Activated T-helper 2 cell treated with anti-CD3 and anti-CD28 coated beads, Interferon-gamma antibody, Interleukin-2, Interleukin-4, amounts not matched to agents 10 μg/mL and 5 μg/mL and 100 μg/mL, durations not matched to agents 14 hours and 24 hours and 36 hours (primary cell): ENCODE data around the gene IL1RL1. TPM values are rescaled to one million over a fixed set of nuclear protein-coding genes. Genes with fewer than 3 reads are reported as not detected.

Source experiments
- DNase-seq: peaks from one replicate; pipeline ENCODE4 v3.0.0; 2021; ENCODE audit warnings: low spot score
- H3K27ac Mint-ChIP-seq: one replicate; pipeline ENCODE4 v1.8.0; 2021; ENCODE audit warnings: mixed read lengths
- H3K27me3 Mint-ChIP-seq: one replicate; pipeline ENCODE4 v1.8.0; 2021; ENCODE audit warnings: low read depth, mixed read lengths
- H3K36me3 Mint-ChIP-seq: one replicate; pipeline ENCODE4 v1.8.0; 2021; ENCODE audit warnings: low read depth, mixed read lengths
- H3K4me1 Mint-ChIP-seq: one replicate; pipeline ENCODE4 v1.8.0; 2021; ENCODE audit warnings: low read depth, mixed read lengths
- H3K4me3 Mint-ChIP-seq: one replicate; pipeline ENCODE4 v1.8.0; 2021; ENCODE audit warnings: low read depth, mild to moderate bottlenecking, moderate library complexity, mixed read lengths
- H3K9me3 Mint-ChIP-seq: one replicate; pipeline ENCODE4 v1.8.0; 2021; ENCODE audit warnings: mixed read lengths
- intact Hi-C: fragments of 100-400 bp; cut with micrococcal nuclease; formaldehyde crosslinking; loops from one replicate; pipeline ENCODE4 v1.15.1; 2023
- total RNA-seq: library from RNA; stranded (reverse); gene quantifications from 2 replicates; pipeline ENCODE4 v1.2.3, GENCODE V29; 2022

The IL1RL1 gene
- total RNA-seq = 10.7 and 11.1 TPM in 2 replicates

- Mint-ChIP-seq H3K27ac (peak within 1 kb of the TSS; percentile 84), H3K4me1 (peaks cover 66% of the 10 kb centered on the region)
- intact Hi-C loops = loop anchor here (2.0 kb wide), 1 partner anchor 14 kb away; no protein-coding TSS in a partner anchor
Measured at GRCh38 chr2:102310964-102311640, at the start of gene IL1RL1. Gene IL1RL1 (plus strand): TSS chr2:102311563. CDS start chr2:102338265, 26,702 bp downstream.

GRCh38 chr2:102262216-102263129, 48.9 kb upstream of the IL1RL1 start:
- DNase-seq = no peak
- intact Hi-C loops = no loop called here

More at GRCh38 chr2:102310964-102311640, at the start of gene IL1RL1:
- Mint-ChIP-seq H3K9me3 (no peaks in the 10 kb centered on the region), H3K27me3 (no peaks in the 10 kb centered on the region), H3K4me3 (peak within 1 kb of the TSS; percentile 1), H3K36me3 (peaks cover 40% of the 10 kb centered on the region)
- DNase-seq = no peak

GRCh38 chr2:102264952-102265351, 46.4 kb upstream of the IL1RL1 start:
- intact Hi-C loops = no loop called here
- Mint-ChIP-seq H3K27ac (no peak overlapping the region), H3K4me1 (peaks cover 11% of the 10 kb centered on the region), H3K36me3 (no peaks in the 10 kb centered on the region), H3K4me3 (no peak overlapping the region), H3K9me3 (no peaks in the 10 kb centered on the region), H3K27me3 (no peaks in the 10 kb centered on the region)
- DNase-seq = no peak

More at GRCh38 chr2:102262216-102263129, 48.9 kb upstream of the IL1RL1 start:
- peaks cover 7% of the 10 kb centered on the region for H3K36me3 Mint-ChIP-seq
- no peak overlapping the region for H3K27ac Mint-ChIP-seq
- peaks cover 12% of the 10 kb centered on the region for H3K9me3 Mint-ChIP-seq
- H3K4me3 Mint-ChIP-seq = no peak overlapping the region
- H3K27me3 Mint-ChIP-seq = no peaks in the 10 kb centered on the region
- H3K4me1 Mint-ChIP-seq = peaks cover 27% of the 10 kb centered on the region

- H3K4me3 Mint-ChIP-seq = no peak overlapping the region
- H3K9me3 Mint-ChIP-seq = no peaks in the 10 kb centered on the region
- intact Hi-C loops = no loop called here
- H3K27me3 Mint-ChIP-seq = no peaks in the 10 kb centered on the region
- no peaks in the 10 kb centered on the region for H3K36me3 Mint-ChIP-seq
- DNase-seq = no peak
- no peak overlapping the region for H3K27ac Mint-ChIP-seq
- H3K4me1 Mint-ChIP-seq = peaks cover 18% of the 10 kb centered on the region
Measured at GRCh38 chr2:102266204-102266603, 45.2 kb upstream of the IL1RL1 start.

- Mint-ChIP-seq H3K27ac (no peak overlapping the region), H3K4me3 (no peak overlapping the region), H3K36me3 (no peaks in the 10 kb centered on the region), H3K9me3 (no peaks in the 10 kb centered on the region), H3K4me1 (peaks cover 28% of the 10 kb centered on the region), H3K27me3 (no peaks in the 10 kb centered on the region)
- intact Hi-C loops = no loop called here
- DNase-seq = no peak
Measured at GRCh38 chr2:102267774-102268173, 43.6 kb upstream of the IL1RL1 start.

- H3K36me3 Mint-ChIP-seq = no peaks in the 10 kb centered on the region
- H3K4me3 Mint-ChIP-seq = no peak overlapping the region
- no peak overlapping the region for H3K27ac Mint-ChIP-seq
- H3K9me3 Mint-ChIP-seq = no peaks in the 10 kb centered on the region
- intact Hi-C loops = no loop called here
- DNase-seq = no peak
- peaks cover 27% of the 10 kb centered on the region for H3K4me1 Mint-ChIP-seq
- H3K27me3 Mint-ChIP-seq = no peaks in the 10 kb centered on the region
Measured at GRCh38 chr2:102268510-102269199, 42.7 kb upstream of the IL1RL1 start.

GRCh38 chr2:102269200-102269524, 42.2 kb upstream of the IL1RL1 start:
- no peak for DNase-seq
- intact Hi-C loops = no loop called here
- Mint-ChIP-seq H3K4me1 (peaks cover 30% of the 10 kb centered on the region), H3K27me3 (no peaks in the 10 kb centered on the region), H3K36me3 (no peaks in the 10 kb centered on the region), H3K9me3 (peaks cover 4% of the 10 kb centered on the region), H3K4me3 (no peak overlapping the region), H3K27ac (no peak overlapping the region)

GRCh38 chr2:102271844-102272243, 39.5 kb upstream of the IL1RL1 start:
- Mint-ChIP-seq H3K4me1 (peaks cover 45% of the 10 kb centered on the region), H3K4me3 (peak overlapping the region; percentile 27), H3K27me3 (no peaks in the 10 kb centered on the region), H3K36me3 (peaks cover 9% of the 10 kb centered on the region), H3K27ac (peak overlapping the region; percentile 47), H3K9me3 (peaks cover 21% of the 10 kb centered on the region)
- no peak for DNase-seq
- intact Hi-C loops = no loop called here

- no peak overlapping the region for H3K4me3 Mint-ChIP-seq
- peaks cover 62% of the 10 kb centered on the region for H3K4me1 Mint-ChIP-seq
- intact Hi-C loops = no loop called here
- DNase-seq = no peak
- H3K27ac Mint-ChIP-seq = no peak overlapping the region
- no peaks in the 10 kb centered on the region for H3K27me3 Mint-ChIP-seq
- H3K9me3 Mint-ChIP-seq = peaks cover 21% of the 10 kb centered on the region
- peaks cover 9% of the 10 kb centered on the region for H3K36me3 Mint-ChIP-seq
Measured at GRCh38 chr2:102273619-102274211, 37.6 kb upstream of the IL1RL1 start.

GRCh38 chr2:102276549-102277201, 34.7 kb upstream of the IL1RL1 start:
- intact Hi-C loops = no loop called here
- H3K27me3 Mint-ChIP-seq = no peaks in the 10 kb centered on the region
- H3K4me3 Mint-ChIP-seq = no peak overlapping the region
- peaks cover 9% of the 10 kb centered on the region for H3K36me3 Mint-ChIP-seq
- no peak for DNase-seq
- H3K9me3 Mint-ChIP-seq = peaks cover 21% of the 10 kb centered on the region
- H3K27ac Mint-ChIP-seq = peak overlapping the region; percentile 0
- peaks cover 55% of the 10 kb centered on the region for H3K4me1 Mint-ChIP-seq

GRCh38 chr2:102277202-102277700, 34.1 kb upstream of the IL1RL1 start:
- no peak for DNase-seq
- H3K27ac Mint-ChIP-seq = peak overlapping the region; percentile 0
- H3K9me3 Mint-ChIP-seq = peaks cover 21% of the 10 kb centered on the region
- H3K4me1 Mint-ChIP-seq = peaks cover 49% of the 10 kb centered on the region
- intact Hi-C loops = no loop called here
- no peak overlapping the region for H3K4me3 Mint-ChIP-seq
- peaks cover 9% of the 10 kb centered on the region for H3K36me3 Mint-ChIP-seq
- H3K27me3 Mint-ChIP-seq = no peaks in the 10 kb centered on the region
